A549 (cell line): Measurements from ENCODE around the gene AGAP9. TPM values are rescaled to one million over a fixed set of nuclear protein-coding genes. Genes with fewer than 3 reads are reported as not detected.
A peak's percentile ranks its signal among the peaks of the same experiment; 100 is the strongest.
"Not testable (repeated sequence)": the region's sequence is repeated elsewhere in the genome, so short reads cannot be mapped to it uniquely, and the experiment has no call there.

Experiments used
- ATAC-seq, 2 experiments: fragments of 200-7000 bp in 1 of 2; fragments of >200 bp in 1 of 2; cut with Nextera tagmentation in 1 of 2; cut with Tn5 transposase in 1 of 2; 3 replicates each; pipeline versions ENCODE4 v1.8.0 to v1.9.1; 2018 to 2020; ENCODE audit warnings: mild to moderate bottlenecking in 1 of 2, moderate library complexity in 1 of 2
- CTCF ChIA-PET: fragments of 300-600 bp; sonication (Branson Sonifier 250); formaldehyde crosslinking; extraction: SDS; loops from one replicate; lab custom pipeline; 2021; ENCODE audit warnings: antibody characterized with exemption, inconsistent platforms; lab: Yijun Ruan, JAX
- POLR2A ChIA-PET: fragments of 350-600 bp; formaldehyde crosslinking; extraction: SDS; loops from one replicate; lab custom pipeline; 2021; ENCODE audit warnings: antibody characterized with exemption, inconsistent platforms; lab: Yijun Ruan, JAX
- DNase-seq, 2 experiments: peaks; one replicate each; pipeline versions ENCODE4 v3.0.0 to v3.0.0-alpha.2; 2011 to 2016; ENCODE audit warnings: low read depth in 1 of 2, low spot score in 1 of 2
- FAIRE-seq: peaks from 2 replicates; lab custom pipeline; 2011; peaks lifted over from hg19 to GRCh38; lab: Jason Lieb, UNC
- H3K27ac ChIP-seq, 2 experiments: fragments of >200 bp; sonication (Bioruptor Twin); formaldehyde crosslinking; 3 replicates each; pipeline ENCODE4 v1.5.1; 2016 to 2017
- H3K4me1 ChIP-seq: fragments of >200 bp; sonication (Bioruptor Twin); formaldehyde crosslinking; 3 replicates; pipeline ENCODE4 v1.6.1; 2016
- H3K4me2 ChIP-seq: fragments of >200 bp; sonication (Bioruptor Twin); formaldehyde crosslinking; 3 replicates; pipeline ENCODE4 v1.6.1; 2016
- H3K4me3 ChIP-seq: fragments of >200 bp; sonication (Bioruptor Twin); formaldehyde crosslinking; 3 replicates; pipeline ENCODE4 v1.5.1; 2016
- H3K9me3 ChIP-seq: fragments of >200 bp; sonication (Bioruptor Twin); formaldehyde crosslinking; 3 replicates; pipeline ENCODE4 v1.6.1; 2016
- FOSL2 ChIP-seq, 2 experiments: fragments of 450-650 bp in 1 of 2; fragments of >200 bp in 1 of 2; sonication (Bioruptor Twin) in 1 of 2; formaldehyde crosslinking; IDR thresholded peaks; 2 replicates each; pipeline versions ENCODE4 v1.5.0 to v1.6.1; 2016 to 2020; ENCODE audit warnings: mild to moderate bottlenecking in 1 of 2, moderate library complexity in 1 of 2
- JUN ChIP-seq, 2 experiments: fragments of >200 bp; sonication (Bioruptor Twin); formaldehyde crosslinking; IDR thresholded peaks; 2 replicates in 1 of 2; 3 replicates in 1 of 2; pipeline ENCODE4 v1.6.1; 2016 to 2017
- KDM5A ChIP-seq: fragments of 200-600 bp; sonication (generic); IDR thresholded peaks from 2 replicates; pipeline ENCODE4 v1.6.1; 2016; ENCODE audit warnings: antibody characterized with exemption, mild to moderate bottlenecking
- PHF8 ChIP-seq: fragments of 200-600 bp; sonication (generic); IDR thresholded peaks from 2 replicates; pipeline ENCODE4 v1.6.1; 2016; ENCODE audit warnings: low read depth, mild to moderate bottlenecking, antibody characterized with exemption, moderate library complexity, borderline replicate concordance
- POLR2A ChIP-seq: IDR thresholded peaks from 2 replicates; pipeline ENCODE4 v1.6.1; 2012; ENCODE audit warnings: mild to moderate bottlenecking, low read length
- RAD21 ChIP-seq, 2 experiments: fragments of >200 bp in 1 of 2; sonication (Bioruptor Twin) in 1 of 2; formaldehyde crosslinking in 1 of 2; IDR thresholded peaks in 1 of 2; conservative IDR thresholded peaks in 1 of 2; 2 replicates in 1 of 2; 3 replicates in 1 of 2; pipeline ENCODE4 v1.6.1; 2012 to 2018; ENCODE audit warnings: inconsistent platforms in 1 of 2
- SMC3 ChIP-seq: fragments of >200 bp; sonication (Bioruptor Twin); formaldehyde crosslinking; IDR thresholded peaks from 3 replicates; pipeline ENCODE4 v1.6.1; 2018; ENCODE audit warnings: inconsistent platforms
- ZC3H11A ChIP-seq: fragments of 450-650 bp; IDR thresholded peaks from 2 replicates; pipeline ENCODE4 v1.6.1; 2014; ENCODE audit warnings: antibody characterized with exemption, mild to moderate bottlenecking
- WGBS: methylation state at CpG from one replicate; pipeline ENCODE4 v1.1.6; 2017; ENCODE audit errors: missing lambda C conversion rate; 5-methylcytosine and 5-hydroxymethylcytosine counted together
- polyA plus RNA-seq, 4 experiments: library from polyadenylated mRNA; depleted of rRNA in 3 of 4; stranded (reverse); fragments of >200 nt; fragmentation: RNase III in 1 of 4; extraction: RNeasy Plus Mini Kit Qiagen cat#74134 plus additional on column Dnase treatment in 1 of 4; gene quantifications; 2 replicates in 3 of 4; 3 replicates in 1 of 4; pipeline ENCODE4 v1.2.3, GENCODE V29; 2011 to 2017
- TF ChIP-seq, protein P1 (sequence below): fragments of >200 bp; sonication (Bioruptor Twin); formaldehyde crosslinking; IDR thresholded peaks from 3 replicates; pipeline ENCODE4 v1.6.1; 2016
- TF ChIP-seq, protein P2 (sequence below): IDR thresholded peaks from 2 replicates; pipeline ENCODE4 v1.6.1; 2012

Gene AGAP9
- polyA plus RNA-seq, 2 of the 4 experiments (the other 2 are of a cell fraction): 5.1 to 14.3 TPM

DNA sequence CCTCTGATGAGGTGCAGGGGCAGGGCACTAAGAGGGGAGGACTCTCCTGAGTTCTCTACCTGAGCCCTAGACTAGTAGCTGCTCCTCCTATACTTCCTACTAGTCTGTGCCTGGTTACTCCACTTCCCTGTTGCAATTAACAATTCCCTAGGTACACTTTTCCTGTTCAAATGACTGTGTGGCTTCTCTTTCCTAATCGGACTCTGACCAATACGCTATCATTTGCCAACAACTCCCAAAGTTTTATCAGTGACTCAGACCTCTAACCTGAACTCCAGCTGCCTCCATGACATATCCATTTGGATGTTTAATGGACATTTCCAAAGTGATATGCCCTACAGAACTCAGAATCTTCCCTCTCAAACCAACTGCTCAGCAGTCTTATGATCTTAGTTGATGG, 31.9 kb upstream of the AGAP9 start:
- 12% methylated on average over 2 of the region's 2 CpGs for WGBS
- POLR2A ChIA-PET, CTCF ChIA-PET, ATAC-seq, H3K9me3 ChIP-seq, FAIRE-seq, H3K4me3 ChIP-seq, DNase-seq: not testable (repeated sequence)
- H3K4me1 ChIP-seq: peaks cover 29% of the 10 kb centered on the region
- H3K4me2 ChIP-seq: peak overlapping the region; percentile 53; the same call in 2 of the 3 replicates
- peak overlapping the region; percentile 54 to 70 for H3K27ac ChIP-seq

DNA sequence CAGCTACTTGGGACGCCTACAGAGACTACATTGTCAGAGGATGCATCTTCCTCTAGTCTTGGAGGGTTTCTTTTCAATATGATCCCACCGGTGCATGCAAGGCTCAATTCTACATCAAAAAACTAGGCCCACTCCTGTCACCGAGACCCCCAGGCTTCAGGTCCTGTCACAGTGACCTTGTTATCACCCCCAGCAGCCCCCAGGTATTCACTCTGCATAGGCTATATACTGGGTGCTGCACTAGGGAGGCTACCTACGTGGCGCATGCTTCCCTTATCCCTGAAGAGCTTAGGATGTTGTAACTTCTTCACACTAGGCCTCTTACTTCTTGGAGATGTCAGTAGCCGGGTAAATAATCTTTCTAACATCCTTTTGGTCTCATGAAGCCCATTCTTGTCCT, 31.1 kb upstream of the AGAP9 start:
- 95% methylated on average over 3 of the region's 6 CpGs for WGBS
- POLR2A ChIA-PET, H3K4me2 ChIP-seq, FAIRE-seq, H3K9me3 ChIP-seq, H3K4me3 ChIP-seq, DNase-seq, ATAC-seq, CTCF ChIA-PET: not testable (repeated sequence)
- Histone ChIP-seq H3K4me1 (peaks cover 29% of the 10 kb centered on the region), H3K27ac (peak overlapping the region in 1 of 2 experiments; percentile 70; a peak in 1 of 6 replicates)

DNA sequence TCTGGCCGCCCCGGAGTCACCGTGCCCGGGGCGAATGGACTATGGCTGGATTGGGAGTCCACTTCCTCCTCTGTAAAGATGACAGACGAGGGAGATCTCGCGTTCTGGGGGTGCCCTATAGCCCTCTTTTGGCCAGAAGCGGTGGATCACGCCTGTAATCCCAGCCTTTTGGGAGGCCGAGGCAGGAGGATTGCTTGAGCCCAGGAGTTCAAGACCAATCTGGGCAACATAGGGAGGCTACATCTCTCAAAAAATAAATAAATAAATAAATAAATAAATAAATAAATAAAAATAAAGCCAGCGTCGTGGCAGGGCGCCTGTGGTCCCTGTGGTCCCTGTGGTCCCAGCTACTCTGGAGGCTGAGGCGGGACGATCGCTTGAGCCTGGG, 30.4 kb upstream of the AGAP9 start:
- ATAC-seq, FAIRE-seq, POLR2A ChIA-PET, CTCF ChIA-PET, H3K9me3 ChIP-seq: not testable (repeated sequence)
- peak in 1 of 2 experiments; percentile 4 for DNase-seq
- peak; percentile 46 for TF ChIP-seq ZC3H11A
- peak overlapping the region; percentile 73 to 88 for H3K27ac ChIP-seq
- H3K4me1 ChIP-seq: peaks cover 24% of the 10 kb centered on the region
- peak overlapping the region; percentile 71 for H3K4me2 ChIP-seq
- WGBS: 43% methylated on average over 12 of the region's 17 CpGs
- H3K4me3 ChIP-seq: peak overlapping the region; percentile 62

DNA sequence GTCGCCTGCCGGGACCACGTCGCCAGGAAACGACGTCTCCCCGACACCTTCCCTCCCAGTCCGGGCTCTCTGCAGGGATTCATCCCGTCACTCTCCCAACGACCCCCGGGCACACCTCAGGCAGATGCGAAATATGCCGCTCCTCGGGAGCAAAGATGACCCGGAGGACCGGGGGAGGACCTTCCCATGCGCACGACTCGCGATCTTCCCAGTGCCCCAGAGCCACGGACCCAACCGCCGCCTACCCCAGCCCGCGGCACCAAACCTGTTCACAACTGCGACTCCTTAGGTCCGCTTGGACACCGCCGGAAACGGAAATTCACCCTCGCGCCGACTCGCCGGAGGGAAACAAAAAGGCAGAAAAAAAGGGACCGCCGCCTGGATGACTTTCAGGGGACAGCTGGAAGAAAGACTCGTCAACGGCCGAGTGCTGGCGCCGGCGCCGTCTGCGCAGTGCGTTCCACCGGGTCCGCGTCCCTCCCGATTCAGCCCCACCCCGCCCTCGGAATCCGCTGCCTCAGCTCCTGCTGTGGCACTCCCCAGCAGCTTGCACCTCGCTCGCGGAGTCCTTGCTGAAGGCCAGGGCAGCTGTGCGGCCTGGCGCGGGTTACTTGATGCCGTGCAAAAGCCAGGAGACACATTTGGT, 29.9 kb upstream of the AGAP9 start:
- Histone ChIP-seq H3K4me2 (peak overlapping the region; percentile 88), H3K4me1 (peaks cover 19% of the 10 kb centered on the region), H3K27ac (peak overlapping the region; percentile 73 to 88), H3K4me3 (peak overlapping the region; percentile 62)
- CTCF ChIA-PET; FAIRE-seq; POLR2A ChIA-PET; H3K9me3 ChIP-seq; TF ChIP-seq FOSL2 (IDR thresholded peaks at IDR 0.05): not testable (repeated sequence)
- TF ChIP-seq FOSL2 (CRISPR knock-in tag; IDR thresholded peaks at IDR 0.05) (peak; percentile 26; the same call in 1 of the 2 replicates), KDM5A (peak; percentile 80), JUN (IDR thresholded peaks at IDR 0.05) (peak in 1 of 2 experiments; percentile 77; a peak in 3 of 5 replicates), PHF8 (peak; percentile 51; the same call in 1 of the 2 replicates), POLR2A (peak; percentile 71)
- TF ChIP-seq, protein P1, sequence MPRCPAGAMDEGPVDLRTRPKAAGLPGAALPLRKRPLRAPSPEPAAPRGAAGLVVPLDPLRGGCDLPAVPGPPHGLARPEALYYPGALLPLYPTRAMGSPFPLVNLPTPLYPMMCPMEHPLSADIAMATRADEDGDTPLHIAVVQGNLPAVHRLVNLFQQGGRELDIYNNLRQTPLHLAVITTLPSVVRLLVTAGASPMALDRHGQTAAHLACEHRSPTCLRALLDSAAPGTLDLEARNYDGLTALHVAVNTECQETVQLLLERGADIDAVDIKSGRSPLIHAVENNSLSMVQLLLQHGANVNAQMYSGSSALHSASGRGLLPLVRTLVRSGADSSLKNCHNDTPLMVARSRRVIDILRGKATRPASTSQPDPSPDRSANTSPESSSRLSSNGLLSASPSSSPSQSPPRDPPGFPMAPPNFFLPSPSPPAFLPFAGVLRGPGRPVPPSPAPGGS: peak; percentile 52; the same call in 2 of the 3 replicates
- TF ChIP-seq, protein P2, sequence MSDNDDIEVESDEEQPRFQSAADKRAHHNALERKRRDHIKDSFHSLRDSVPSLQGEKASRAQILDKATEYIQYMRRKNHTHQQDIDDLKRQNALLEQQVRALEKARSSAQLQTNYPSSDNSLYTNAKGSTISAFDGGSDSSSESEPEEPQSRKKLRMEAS: peak; percentile 62
- under 1% methylated on average over 36 of the region's 60 CpGs for WGBS
- DNase-seq (peak; percentile 19 to 92), ATAC-seq (peak; percentile 92 to 95)

DNA sequence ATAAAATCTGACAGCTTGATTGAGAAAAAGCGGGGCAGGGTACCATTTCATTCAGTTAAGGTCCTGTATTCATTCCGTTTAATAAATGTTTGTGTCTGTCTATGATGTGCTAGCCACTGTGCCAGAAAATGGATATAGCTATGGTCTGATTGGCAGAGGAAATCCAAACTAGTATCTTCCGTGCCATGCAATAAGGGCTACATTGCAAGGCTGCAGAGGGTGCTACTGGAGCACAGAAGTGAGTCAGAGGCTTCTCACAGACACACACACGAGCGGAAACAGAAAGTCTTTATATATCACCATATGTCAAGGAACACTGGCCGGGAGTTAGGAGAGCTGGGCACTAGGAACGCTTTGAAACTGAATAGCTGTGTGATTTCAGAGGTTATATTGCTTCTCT, 29.3 kb upstream of the AGAP9 start:
- Histone ChIP-seq H3K4me2 (peak overlapping the region; percentile 88), H3K4me3 (peak overlapping the region; percentile 62), H3K27ac (peak overlapping the region; percentile 73 to 88), H3K4me1 (peaks cover 16% of the 10 kb centered on the region)
- POLR2A ChIA-PET; CTCF ChIA-PET; FAIRE-seq; H3K9me3 ChIP-seq; TF ChIP-seq FOSL2 (IDR thresholded peaks at IDR 0.05): not testable (repeated sequence)
- TF ChIP-seq FOSL2 (CRISPR knock-in tag; IDR thresholded peaks at IDR 0.05) (peak; percentile 42), SMC3 (0 out of 3 replicates have a peak, but pooled peaks have one; percentile 18), RAD21 (conservative IDR thresholded peaks at IDR 0.05 in 1 of 2, IDR thresholded peaks at IDR 0.05 in 1 of 2) (peak; percentile 39 to 58; a peak in 3 of 5 replicates)
- DNase-seq (peak in 1 of 2 experiments; percentile 68), ATAC-seq (peak; percentile 68 to 75)
- 9% methylated on average over 7 of the region's 7 CpGs for WGBS

DNA sequence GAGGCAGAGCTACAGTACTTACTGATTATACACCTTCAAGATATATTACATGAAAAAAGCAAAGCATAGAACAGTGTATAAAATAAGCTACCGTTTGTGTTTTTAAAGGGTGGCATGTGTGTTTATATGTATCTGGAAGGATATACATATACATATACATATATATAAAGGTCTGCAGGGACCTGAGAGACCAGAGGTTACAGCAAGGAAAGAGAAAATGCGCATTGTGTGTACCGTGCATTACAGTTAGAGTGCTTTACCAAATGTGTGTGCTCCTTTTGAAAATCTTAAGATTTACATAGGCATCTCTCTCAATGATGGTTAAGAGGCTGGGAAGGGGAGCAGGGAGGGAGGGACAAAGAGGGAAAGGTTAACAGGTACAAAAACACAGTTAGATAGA, 23.8 kb upstream of the AGAP9 start:
- H3K4me2 ChIP-seq, FAIRE-seq, H3K27ac ChIP-seq, H3K9me3 ChIP-seq, POLR2A ChIA-PET, H3K4me3 ChIP-seq, CTCF ChIA-PET, H3K4me1 ChIP-seq, DNase-seq, ATAC-seq: not testable (repeated sequence)
- 91% methylated on average over 1 of the region's 3 CpGs for WGBS

DNA sequence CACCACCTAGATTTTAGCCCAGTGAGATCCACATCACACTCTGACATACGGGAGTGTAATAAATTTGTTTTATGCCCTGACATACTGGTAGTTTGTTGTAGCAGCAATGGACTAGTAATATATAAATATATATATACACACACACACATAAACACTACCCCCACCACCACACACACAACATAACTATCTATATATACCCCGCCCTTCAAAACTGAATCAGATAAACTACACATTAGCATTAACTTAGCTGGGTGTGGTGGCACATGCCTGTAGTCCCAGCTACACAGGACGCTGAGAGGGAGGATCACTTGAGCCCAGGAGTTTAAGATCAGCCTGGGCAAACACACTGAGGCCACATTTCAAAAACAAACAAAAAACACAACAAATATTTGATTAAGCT, 13.0 kb upstream of the AGAP9 start:
- WGBS: 62% methylated on average over 3 of the region's 3 CpGs
- DNase-seq, H3K4me3 ChIP-seq, H3K4me2 ChIP-seq, FAIRE-seq, H3K27ac ChIP-seq, ATAC-seq, POLR2A ChIA-PET, CTCF ChIA-PET, H3K9me3 ChIP-seq, H3K4me1 ChIP-seq: not testable (repeated sequence)

DNA sequence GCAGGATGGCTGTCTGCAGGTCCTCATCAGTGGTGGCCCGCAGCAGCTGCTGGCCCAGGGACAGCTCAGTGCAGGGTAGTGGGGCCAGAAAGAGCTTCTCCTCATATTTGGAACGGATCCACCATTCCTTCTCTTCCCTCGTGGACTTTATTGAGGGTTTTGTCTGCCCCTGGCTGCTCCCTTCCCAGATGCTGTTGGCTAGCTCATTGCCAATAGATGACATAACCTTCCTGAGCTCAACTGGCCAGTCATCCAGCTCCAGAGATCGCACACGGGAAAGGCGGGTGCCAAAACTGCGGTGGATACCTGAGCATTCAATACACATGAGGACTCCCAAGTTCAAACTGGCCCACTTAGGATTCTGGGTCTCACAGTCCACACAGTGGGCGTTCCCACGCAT, 21.1 kb downstream of the AGAP9 start:
- H3K4me3 ChIP-seq, H3K27ac ChIP-seq, DNase-seq, CTCF ChIA-PET, POLR2A ChIA-PET, H3K9me3 ChIP-seq, ATAC-seq, FAIRE-seq, H3K4me1 ChIP-seq, H3K4me2 ChIP-seq: not testable (repeated sequence)
- 88% methylated on average over 9 of the region's 9 CpGs for WGBS
